DOHH2 (cell line): ENCODE results near the gene P3H2.

Experiments used
- EZH2phosphoT487 ChIP-seq: fragments of 200-600 bp; sonication (generic); IDR thresholded peaks from 2 replicates; pipeline ENCODE4 v1.6.1; 2017; ENCODE audit warnings: borderline replicate concordance, mild to moderate bottlenecking, antibody characterized with exemption, low read length, moderate library complexity, mixed read lengths
- TF ChIP-seq, protein P1 (sequence below): fragments of 200-600 bp; sonication (generic); IDR thresholded peaks from one replicate; pipeline ENCODE4 v1.5.1; 2014; ENCODE audit warnings: antibody characterized with exemption, mild to moderate bottlenecking, low read depth, low read length; ENCODE audit not compliant: poor library complexity, severe bottlenecking

DNA sequence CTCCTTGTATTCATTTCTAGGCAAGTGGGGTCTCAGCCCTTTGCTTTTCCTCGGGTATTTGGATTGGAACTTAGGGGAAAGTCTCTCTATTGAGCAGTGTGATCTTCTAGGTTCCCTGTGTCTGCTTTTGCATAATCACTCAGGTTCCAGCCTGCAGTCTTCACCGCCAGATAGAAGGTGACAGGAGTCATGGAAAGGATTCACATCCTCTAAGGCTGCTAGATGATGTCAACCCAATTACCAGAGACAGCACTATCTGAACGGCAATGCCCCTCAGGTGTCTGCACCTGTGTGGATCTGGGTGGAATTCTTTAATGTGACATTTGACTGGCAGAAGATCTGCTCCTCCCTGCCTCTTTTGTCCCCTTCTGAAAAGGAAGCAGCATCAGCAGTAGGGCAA lies 177.7 kb downstream of the P3H2 start:
- TF ChIP-seq, protein P1, sequence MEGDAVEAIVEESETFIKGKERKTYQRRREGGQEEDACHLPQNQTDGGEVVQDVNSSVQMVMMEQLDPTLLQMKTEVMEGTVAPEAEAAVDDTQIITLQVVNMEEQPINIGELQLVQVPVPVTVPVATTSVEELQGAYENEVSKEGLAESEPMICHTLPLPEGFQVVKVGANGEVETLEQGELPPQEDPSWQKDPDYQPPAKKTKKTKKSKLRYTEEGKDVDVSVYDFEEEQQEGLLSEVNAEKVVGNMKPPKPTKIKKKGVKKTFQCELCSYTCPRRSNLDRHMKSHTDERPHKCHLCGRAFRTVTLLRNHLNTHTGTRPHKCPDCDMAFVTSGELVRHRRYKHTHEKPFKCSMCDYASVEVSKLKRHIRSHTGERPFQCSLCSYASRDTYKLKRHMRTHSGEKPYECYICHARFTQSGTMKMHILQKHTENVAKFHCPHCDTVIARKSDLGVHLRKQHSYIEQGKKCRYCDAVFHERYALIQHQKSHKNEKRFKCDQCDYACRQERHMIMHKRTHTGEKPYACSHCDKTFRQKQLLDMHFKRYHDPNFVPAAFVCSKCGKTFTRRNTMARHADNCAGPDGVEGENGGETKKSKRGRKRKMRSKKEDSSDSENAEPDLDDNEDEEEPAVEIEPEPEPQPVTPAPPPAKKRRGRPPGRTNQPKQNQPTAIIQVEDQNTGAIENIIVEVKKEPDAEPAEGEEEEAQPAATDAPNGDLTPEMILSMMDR, result no peak
- no peak for TF ChIP-seq EZH2phosphoT487
